Limb (tissue), 2 donors: ENCODE data around the gene MICAL2.

Experiments used
- DNase-seq, 2 donors: peaks; one replicate each; pipeline ENCODE4 v3.0.0-alpha.2; 2016; ENCODE audit errors: extremely low spot score in 2 of 2

The MICAL2 gene

DNA sequence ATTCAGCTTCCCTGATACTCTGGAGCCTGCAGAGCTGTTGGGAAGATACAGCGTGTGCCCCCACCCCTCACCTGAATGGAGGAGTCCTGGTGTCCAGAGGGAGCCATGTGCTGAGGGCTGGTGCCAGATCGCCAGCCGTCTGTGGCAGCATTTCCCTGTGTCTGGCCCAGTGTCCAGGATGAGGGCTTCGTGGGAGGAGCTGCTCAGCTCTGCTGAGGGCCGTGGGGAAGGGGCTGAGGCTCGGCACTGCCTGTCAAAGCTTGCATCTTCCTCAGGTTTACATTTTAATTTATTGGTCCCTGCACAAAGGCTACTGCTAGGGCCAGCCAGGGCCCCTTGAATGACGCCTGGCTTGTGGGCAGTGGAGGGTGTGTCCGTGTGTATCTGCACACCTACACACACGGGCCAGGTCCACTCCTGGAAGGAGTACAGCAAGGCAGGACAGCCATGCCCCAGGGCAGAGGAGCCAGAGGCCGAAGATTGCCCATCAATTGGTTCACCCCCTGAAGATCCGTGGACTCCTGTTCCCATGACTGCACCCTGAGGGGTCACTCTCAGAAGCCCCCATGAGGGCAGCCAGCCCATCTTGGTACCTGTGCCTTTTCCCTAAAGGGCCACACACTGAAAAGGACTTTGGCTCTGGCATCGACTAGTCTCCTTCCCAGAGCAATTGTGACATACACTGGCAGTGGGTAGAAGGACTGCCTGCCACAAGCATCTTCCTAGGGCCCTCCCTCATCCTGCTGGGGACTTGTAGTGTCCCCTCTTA lies 159.2 kb downstream of the MICAL2 start:
- no peak for DNase-seq

GRCh38 chr11:12270215-12270797 lies 159.9 kb downstream of the MICAL2 start:
- no peak for DNase-seq

- DNase-seq = no peak
These were observed 160.4 kb downstream of the MICAL2 start for GRCh38 chr11:12270817-12271216.

GRCh38 chr11:12271241-12271640 lies 160.9 kb downstream of the MICAL2 start:
- DNase-seq = no peak

DNA sequence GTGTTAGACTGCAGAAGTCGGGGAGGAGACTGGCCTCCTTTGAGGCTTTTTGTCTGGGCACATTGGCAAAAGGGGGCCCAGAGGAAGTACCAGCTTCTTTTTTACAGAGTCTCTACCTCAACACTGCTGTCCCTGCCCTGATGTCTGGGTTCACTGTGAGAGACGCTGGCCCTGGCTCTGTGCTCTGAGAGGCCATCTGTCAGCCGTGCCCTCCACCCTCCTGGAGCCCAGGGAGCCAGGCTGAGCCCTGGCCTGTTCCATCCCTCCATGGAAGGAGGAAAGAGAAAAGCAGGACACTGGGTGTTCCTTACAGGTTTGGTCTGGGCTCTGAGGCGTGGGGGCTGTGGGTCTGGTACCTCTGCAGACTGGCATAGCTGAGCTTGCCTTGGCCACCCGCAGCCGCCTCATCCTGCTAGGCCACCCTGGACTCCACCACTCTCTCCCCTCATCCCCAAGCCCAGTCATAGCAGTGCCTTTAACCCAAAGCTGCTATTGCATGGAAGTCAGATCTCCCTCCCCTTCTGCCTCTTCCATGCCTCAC lies 161.5 kb downstream of the MICAL2 start:
- no peak for DNase-seq

- no peak for DNase-seq
These were observed 162.6 kb downstream of the MICAL2 start for GRCh38 chr11:12272821-12273617.

GRCh38 chr11:12273618-12273995 lies 163.2 kb downstream of the MICAL2 start:
- DNase-seq = no peak

DNA sequence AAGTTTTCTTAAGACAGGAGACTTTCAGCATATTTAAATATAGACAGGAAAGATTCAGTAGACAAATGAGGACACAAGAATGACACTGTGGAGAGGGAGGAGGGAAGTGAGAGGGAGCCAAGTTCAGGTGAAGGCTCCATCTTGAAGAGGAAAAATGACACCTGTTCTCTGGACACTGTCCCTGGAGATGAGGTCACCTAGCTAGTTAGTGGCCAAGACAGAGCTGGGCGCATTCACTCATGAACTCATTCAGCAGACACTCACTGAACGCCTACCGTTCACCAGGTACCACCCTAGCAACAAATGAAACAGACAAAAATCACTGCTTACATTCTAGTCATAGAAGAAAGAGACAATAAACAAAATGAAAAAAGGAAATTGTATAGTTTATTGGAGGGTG lies 163.7 kb downstream of the MICAL2 start:
- no peak for DNase-seq

GRCh38 chr11:12274558-12275197 lies 164.3 kb downstream of the MICAL2 start:
- no peak for DNase-seq

DNA sequence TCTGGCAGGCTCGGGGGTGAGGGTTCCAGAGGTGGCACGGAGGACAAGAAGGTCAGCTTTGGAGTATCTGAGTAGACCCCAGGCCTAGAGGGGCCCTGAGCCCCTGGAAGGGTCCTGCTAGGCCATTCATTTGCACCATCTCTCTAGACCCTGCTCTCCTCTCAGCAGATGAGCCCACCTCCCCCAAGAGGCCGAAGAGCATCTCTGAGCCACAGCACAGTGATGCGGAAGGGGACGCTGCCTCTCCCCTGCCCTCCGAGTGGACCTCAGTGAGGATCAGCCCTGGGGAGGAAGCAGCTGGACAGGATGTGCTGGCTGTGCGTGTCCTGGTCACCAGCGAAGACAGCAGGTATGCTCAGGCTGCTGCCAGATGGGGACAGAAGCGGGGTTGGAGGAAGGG lies 165.4 kb downstream of the MICAL2 start:
- peak in 1 of 2 donors; percentile 9 for DNase-seq

- DNase-seq = peak in 1 of 2 donors; percentile 5
These were observed 166.0 kb downstream of the MICAL2 start for GRCh38 chr11:12276356-12276755.

DNA sequence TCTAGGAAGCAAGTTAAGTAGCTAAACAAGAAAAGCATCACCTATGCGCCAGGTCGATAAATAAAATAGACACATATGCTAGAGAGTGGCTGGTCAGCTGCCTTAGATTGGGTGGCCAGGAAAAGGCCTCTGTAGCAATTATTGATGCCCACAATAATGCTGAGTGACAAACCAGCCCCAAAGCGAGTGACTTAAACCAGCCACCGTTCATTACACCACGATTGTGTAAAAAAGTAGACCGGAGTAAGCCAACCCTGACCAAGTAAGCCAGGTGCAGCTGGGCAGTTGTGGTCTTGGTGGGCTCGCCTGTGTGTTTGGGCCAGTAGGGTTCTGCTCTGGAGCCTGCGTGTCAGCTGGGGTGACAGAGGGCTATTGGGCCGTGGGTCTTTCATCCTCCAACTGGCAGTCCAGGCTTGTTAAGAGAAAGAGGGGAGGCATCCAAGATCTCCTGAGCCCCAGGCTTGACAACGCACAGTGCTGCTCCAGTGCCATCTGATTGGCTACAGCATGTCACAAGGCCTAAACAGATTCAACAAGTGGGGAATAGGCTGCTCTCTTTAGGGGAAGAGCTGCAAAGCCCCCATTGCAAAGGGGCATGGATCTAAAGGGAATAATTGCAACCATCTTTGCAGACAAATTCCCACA lies 166.6 kb downstream of the MICAL2 start:
- peak in 1 of 2 donors; percentile 9 for DNase-seq

DNA sequence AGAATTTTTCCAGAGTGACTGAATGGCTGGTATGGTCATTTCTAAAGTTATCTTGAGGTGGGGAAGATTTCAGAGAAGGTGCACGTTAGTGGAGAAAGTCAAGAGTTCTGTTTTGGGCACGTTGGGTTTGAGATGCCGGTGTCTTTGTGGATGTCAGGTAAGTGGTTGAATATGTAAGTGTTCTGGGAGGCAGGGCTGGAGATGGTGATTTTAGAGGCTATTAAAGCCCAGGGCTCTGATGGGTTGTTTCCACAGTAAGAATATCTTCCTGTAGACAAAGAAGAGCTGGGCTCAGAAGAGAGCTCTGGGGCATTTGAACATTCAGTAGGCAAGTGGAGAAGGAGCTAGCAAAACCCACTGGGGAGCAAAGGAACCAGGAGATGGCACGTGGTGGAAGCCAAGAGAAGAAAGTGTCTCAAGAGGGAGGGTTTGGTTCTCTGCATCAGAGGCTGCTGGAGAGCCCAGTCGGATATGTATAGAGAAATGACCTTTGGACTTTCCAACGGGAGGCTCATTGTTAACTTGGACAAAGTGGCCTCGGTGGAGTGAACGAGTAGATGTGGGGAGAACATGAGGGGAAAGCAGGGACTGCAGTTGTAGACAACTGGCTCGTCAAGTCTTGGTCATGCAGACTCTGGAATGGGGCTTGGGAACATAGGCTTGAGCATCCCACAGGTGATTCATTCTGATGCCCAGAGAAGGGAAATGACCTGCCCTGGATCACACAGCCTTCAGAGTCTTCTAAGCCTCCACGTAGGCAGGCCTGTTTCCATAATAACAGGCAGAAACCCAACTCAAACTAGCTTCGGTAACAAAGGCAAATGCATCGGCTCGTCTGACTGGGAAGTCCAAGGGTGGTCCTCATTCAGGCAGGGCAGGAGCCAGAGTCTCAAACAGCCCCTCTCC lies 168.6 kb downstream of the MICAL2 start:
- peak in 1 of 2 donors; percentile 5 for DNase-seq

- no peak for DNase-seq
These were observed 169.3 kb downstream of the MICAL2 start for GRCh38 chr11:12279672-12280108.

DNA sequence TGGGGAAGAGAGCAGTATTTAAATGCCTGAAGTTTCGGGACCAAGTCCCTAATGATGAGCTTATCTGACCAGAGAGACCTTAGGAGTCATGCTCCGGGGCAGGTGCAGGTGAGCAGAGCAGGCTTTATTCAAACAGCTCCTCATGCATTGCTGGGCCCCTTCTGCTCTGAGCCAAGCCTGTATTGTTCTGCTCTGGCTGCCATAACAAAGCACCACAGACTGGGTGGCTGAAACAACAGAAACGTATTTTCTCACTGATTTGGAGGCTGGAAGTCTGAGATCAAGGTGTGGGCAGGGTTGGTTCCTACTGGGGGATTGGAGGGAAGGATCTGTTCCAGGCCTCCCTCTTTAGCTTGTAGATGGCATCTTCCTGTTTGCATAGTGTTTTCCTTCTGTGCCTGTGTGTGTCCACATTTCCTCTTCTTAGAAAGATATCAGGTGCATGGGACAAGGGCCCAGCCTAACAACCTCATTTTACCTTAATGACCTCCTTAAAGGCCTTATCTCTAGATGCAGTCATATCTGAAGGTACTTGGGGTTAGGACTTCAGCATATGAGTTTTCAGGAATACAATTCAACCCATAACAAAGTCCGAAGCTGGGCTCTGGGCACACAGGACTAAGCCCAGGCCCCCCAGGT lies 169.9 kb downstream of the MICAL2 start:
- DNase-seq = no peak

DNA sequence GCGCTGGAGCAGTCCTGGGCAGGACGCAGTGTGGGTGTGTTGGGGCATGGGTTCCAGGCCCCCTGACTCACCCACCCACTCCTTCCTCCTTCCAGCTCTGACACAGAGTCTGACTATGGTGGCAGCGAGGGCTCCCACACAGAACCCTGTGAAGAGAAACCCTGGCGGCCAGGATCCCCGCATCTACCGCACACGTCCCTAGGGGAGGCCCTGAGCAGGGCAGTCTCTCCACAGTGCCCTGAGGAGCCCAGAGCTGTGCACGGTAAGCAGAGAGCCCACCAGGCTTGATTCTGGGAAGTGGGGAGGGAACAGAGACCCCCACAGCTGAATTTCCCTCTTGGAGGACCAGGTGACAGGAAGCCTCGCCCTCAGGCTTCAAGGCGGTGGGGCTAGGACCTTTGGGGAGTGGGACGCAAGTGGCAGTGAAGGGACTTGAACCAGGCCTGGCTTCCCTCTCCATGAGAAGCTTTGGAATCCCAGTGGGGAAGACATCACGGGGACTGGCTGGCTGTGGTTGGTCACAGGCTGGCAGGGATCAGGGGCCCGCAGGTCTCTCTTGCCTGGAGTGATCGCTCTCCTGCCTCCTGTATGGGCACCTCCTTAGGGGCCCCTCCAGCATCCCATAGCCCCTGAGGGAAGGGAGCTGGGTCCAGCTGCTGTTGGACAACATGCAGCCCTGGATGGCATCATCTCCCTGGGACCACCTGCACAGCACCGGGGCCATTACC lies 170.6 kb downstream of the MICAL2 start:
- no peak for DNase-seq

- DNase-seq = peak; percentile 75 to 90
These were observed 171.4 kb downstream of the MICAL2 start for GRCh38 chr11:12281571-12282478.

- no peak for DNase-seq
These were observed 172.3 kb downstream of the MICAL2 start for GRCh38 chr11:12282676-12283075.
